HEK293 (cell line): Measurements from ENCODE around the gene PTH2.

Experiments
- CTCF ChIA-PET: fragments of 350-600 bp; formaldehyde crosslinking; extraction: SDS; loops from one replicate; lab custom pipeline; 2021; ENCODE audit warnings: antibody characterized with exemption; lab: Yijun Ruan, JAX
- POLR2A ChIA-PET: fragments of 300-600 bp; formaldehyde crosslinking; extraction: SDS; loops from one replicate; lab custom pipeline; 2020; ENCODE audit warnings: antibody characterized with exemption, inconsistent platforms; lab: Yijun Ruan, JAX
- H3K27ac ChIP-seq: fragments of 200-500 bp; sonication (Bioruptor generic); 2 replicates; pipeline ENCODE4 v1.5.1; 2014; ENCODE audit warnings: low read depth, low read length, control low read depth, inconsistent platforms; ENCODE audit errors: extremely low read depth
- H3K36me3 ChIP-seq, 2 experiments: fragments of 200-500 bp in 1 of 2; sonication (Bioruptor generic) in 1 of 2; 1 replicate in 1 of 2; 2 replicates in 1 of 2; pipeline ENCODE4 v1.5.1; 2014 to 2017; ENCODE audit warnings: inconsistent platforms in 2 of 2, low read length in 2 of 2; ENCODE audit not compliant: control insufficient read depth in 2 of 2, insufficient read depth in 1 of 2
- H3K4me1 ChIP-seq: fragments of 200-500 bp; sonication (Bioruptor generic); 2 replicates; pipeline ENCODE4 v1.5.1; 2014; ENCODE audit warnings: mild to moderate bottlenecking, low read length, inconsistent platforms; ENCODE audit not compliant: control insufficient read depth, insufficient read depth
- H3K4me3 ChIP-seq: 2 replicates; pipeline ENCODE4 v1.5.1; 2011; ENCODE audit warnings: low read depth, mild to moderate bottlenecking, control low read depth, low read length, moderate library complexity
- H3K9me3 ChIP-seq: fragments of 200-500 bp; sonication (Bioruptor generic); 2 replicates; pipeline ENCODE4 v1.5.1; 2014; ENCODE audit warnings: low read depth, low read length, inconsistent platforms; ENCODE audit not compliant: control insufficient read depth, insufficient read depth
- KLF9 ChIP-seq: fragments of 450-650 bp; formaldehyde crosslinking; IDR thresholded peaks from 2 replicates; pipeline ENCODE4 v1.5.1; 2016; ENCODE audit warnings: missing biosample characterization, missing genetic modification characterization, low read depth
- OVOL3 ChIP-seq: fragments of 450-650 bp; formaldehyde crosslinking; IDR thresholded peaks from 2 replicates; pipeline ENCODE4 v1.5.1; 2016; ENCODE audit warnings: missing biosample characterization, missing genetic modification characterization
- SCRT1 ChIP-seq: fragments of 450-650 bp; formaldehyde crosslinking; IDR thresholded peaks from 2 replicates; pipeline ENCODE4 v1.5.1; 2016; ENCODE audit warnings: missing biosample characterization, missing genetic modification characterization, borderline replicate concordance
- SP2 ChIP-seq: fragments of 450-650 bp; formaldehyde crosslinking; IDR thresholded peaks from 2 replicates; pipeline ENCODE4 v1.5.1; 2016; ENCODE audit warnings: missing biosample characterization, missing genetic modification characterization
- SP3 ChIP-seq: fragments of 450-650 bp; formaldehyde crosslinking; IDR thresholded peaks from 2 replicates; pipeline ENCODE4 v1.5.1; 2016; ENCODE audit warnings: missing biosample characterization, missing genetic modification characterization
- ZBTB20 ChIP-seq: fragments of 450-650 bp; formaldehyde crosslinking; IDR thresholded peaks from 2 replicates; pipeline ENCODE4 v1.5.1; 2016; ENCODE audit warnings: missing biosample characterization, missing genetic modification characterization
- ZFHX2 ChIP-seq: fragments of 450-650 bp; formaldehyde crosslinking; conservative IDR thresholded peaks from 2 replicates; pipeline ENCODE4 v1.5.1; 2016; ENCODE audit warnings: missing biosample characterization, missing genetic modification characterization
- ZNF114 ChIP-seq: fragments of 450-650 bp; formaldehyde crosslinking; IDR thresholded peaks from 2 replicates; pipeline ENCODE4 v1.5.0; 2017; ENCODE audit warnings: missing biosample characterization, missing genetic modification characterization
- ZNF2 ChIP-seq: fragments of 450-650 bp; formaldehyde crosslinking; IDR thresholded peaks from 2 replicates; pipeline ENCODE4 v1.5.1; 2016; ENCODE audit warnings: missing biosample characterization, missing genetic modification characterization
- ZNF561 ChIP-seq: fragments of 450-650 bp; IDR thresholded peaks from 2 replicates; pipeline ENCODE4 v1.5.1; 2018; ENCODE audit warnings: missing biosample characterization, missing genetic modification characterization, borderline replicate concordance
- ZNF624 ChIP-seq: fragments of 450-650 bp; formaldehyde crosslinking; IDR thresholded peaks from 2 replicates; pipeline ENCODE4 v1.5.1; 2017; ENCODE audit warnings: missing biosample characterization, missing genetic modification characterization
- ZNF658 ChIP-seq: fragments of 450-650 bp; formaldehyde crosslinking; IDR thresholded peaks from 2 replicates; pipeline ENCODE4; 2016; ENCODE audit warnings: missing biosample characterization, missing genetic modification characterization
- ZNF664 ChIP-seq: fragments of 450-650 bp; formaldehyde crosslinking; IDR thresholded peaks from 2 replicates; pipeline ENCODE4 v1.5.1; 2016; ENCODE audit warnings: missing biosample characterization, missing genetic modification characterization
- ZSCAN16 ChIP-seq: fragments of 450-650 bp; formaldehyde crosslinking; IDR thresholded peaks from 2 replicates; pipeline ENCODE4 v1.5.1; 2016; ENCODE audit warnings: missing biosample characterization, missing genetic modification characterization
- ZXDB ChIP-seq: fragments of 450-650 bp; formaldehyde crosslinking; IDR thresholded peaks from 2 replicates; pipeline ENCODE4 v1.5.1; 2016; ENCODE audit warnings: missing biosample characterization, missing genetic modification characterization
- TF ChIP-seq, protein P1 (sequence below): fragments of 450-650 bp; formaldehyde crosslinking; conservative IDR thresholded peaks from 2 replicates; pipeline ENCODE4 v1.5.1; 2016; ENCODE audit warnings: low read depth, missing biosample characterization, missing genetic modification characterization
- TF ChIP-seq, protein P2 (sequence below): fragments of 450-650 bp; formaldehyde crosslinking; IDR thresholded peaks from 2 replicates; pipeline ENCODE4 v1.5.1; 2017; ENCODE audit warnings: missing biosample characterization, mild to moderate bottlenecking, missing genetic modification characterization, moderate library complexity
- TF ChIP-seq, protein P3 (sequence below): fragments of 450-650 bp; formaldehyde crosslinking; IDR thresholded peaks from 2 replicates; pipeline ENCODE4 v1.5.1; 2016; ENCODE audit warnings: missing biosample characterization, missing genetic modification characterization
- TF ChIP-seq, protein P4 (sequence below): fragments of 450-650 bp; formaldehyde crosslinking; IDR thresholded peaks from 2 replicates; pipeline ENCODE4 v1.5.1; 2016; ENCODE audit warnings: missing biosample characterization, missing genetic modification characterization

The PTH2 gene

DNA sequence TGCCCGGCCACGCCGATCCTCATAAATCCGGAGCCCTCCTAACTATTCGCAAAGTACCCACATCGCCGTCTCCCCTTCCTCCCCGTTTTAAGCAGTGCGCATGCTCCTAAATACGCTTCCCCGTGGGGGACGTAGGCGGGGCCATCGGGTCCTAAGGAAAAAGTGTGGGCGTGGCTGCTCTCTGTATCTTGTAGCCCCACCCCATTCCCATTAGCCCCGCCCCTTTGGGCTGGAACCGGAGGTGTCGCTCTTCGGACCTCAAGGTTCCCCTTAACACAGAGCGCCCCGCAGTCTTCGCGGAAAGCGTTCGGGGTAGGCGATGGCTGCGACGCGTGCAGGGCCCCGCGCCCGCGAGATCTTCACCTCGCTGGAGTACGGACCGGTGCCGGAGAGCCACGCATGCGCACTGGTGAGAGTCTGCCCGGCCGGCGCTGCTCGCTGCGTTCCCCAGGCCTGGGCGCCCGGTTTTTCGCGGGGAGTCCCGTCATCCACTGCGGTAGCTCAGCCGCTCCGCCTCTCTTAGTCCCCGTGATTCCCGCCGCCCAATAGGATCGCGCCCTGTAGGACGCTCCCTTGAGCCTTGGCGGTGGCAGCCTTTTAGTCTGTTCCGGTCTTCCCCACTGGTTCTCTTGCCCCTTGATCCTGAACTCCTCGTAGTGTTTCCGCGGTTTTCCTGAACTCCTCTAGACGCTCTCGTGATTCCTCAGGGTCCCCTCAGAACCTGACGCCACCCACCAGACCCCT lies 29.9 kb upstream of the PTH2 start, which contains the start of gene ALDH16A1 (continued):
- TF ChIP-seq, protein P1, sequence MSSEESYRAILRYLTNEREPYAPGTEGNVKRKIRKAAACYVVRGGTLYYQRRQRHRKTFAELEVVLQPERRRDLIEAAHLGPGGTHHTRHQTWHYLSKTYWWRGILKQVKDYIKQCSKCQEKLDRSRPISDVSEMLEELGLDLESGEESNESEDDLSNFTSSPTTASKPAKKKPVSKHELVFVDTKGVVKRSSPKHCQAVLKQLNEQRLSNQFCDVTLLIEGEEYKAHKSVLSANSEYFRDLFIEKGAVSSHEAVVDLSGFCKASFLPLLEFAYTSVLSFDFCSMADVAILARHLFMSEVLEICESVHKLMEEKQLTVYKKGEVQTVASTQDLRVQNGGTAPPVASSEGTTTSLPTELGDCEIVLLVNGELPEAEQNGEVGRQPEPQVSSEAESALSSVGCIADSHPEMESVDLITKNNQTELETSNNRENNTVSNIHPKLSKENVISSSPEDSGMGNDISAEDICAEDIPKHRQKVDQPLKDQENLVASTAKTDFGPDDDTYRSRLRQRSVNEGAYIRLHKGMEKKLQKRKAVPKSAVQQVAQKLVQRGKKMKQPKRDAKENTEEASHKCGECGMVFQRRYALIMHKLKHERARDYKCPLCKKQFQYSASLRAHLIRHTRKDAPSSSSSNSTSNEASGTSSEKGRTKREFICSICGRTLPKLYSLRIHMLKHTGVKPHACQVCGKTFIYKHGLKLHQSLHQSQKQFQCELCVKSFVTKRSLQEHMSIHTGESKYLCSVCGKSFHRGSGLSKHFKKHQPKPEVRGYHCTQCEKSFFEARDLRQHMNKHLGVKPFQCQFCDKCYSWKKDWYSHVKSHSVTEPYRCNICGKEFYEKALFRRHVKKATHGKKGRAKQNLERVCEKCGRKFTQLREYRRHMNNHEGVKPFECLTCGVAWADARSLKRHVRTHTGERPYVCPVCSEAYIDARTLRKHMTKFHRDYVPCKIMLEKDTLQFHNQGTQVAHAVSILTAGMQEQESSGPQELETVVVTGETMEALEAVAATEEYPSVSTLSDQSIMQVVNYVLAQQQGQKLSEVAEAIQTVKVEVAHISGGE: peak; percentile 63
- TF ChIP-seq ZXDB (tag by site-specific recombination): peak; percentile 86
- TF ChIP-seq ZFHX2: peak; percentile 65
- no peak for TF ChIP-seq ZNF664 (tag by site-specific recombination)
- TF ChIP-seq, protein P2, sequence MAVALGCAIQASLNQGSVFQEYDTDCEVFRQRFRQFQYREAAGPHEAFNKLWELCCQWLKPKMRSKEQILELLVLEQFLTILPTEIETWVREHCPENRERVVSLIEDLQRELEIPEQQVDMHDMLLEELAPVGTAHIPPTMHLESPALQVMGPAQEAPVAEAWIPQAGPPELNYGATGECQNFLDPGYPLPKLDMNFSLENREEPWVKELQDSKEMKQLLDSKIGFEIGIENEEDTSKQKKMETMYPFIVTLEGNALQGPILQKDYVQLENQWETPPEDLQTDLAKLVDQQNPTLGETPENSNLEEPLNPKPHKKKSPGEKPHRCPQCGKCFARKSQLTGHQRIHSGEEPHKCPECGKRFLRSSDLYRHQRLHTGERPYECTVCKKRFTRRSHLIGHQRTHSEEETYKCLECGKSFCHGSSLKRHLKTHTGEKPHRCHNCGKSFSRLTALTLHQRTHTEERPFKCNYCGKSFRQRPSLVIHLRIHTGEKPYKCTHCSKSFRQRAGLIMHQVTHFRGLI: 0 out of 2 replicates have a peak, but pooled peaks have one; percentile 15
- TF ChIP-seq, protein P3, sequence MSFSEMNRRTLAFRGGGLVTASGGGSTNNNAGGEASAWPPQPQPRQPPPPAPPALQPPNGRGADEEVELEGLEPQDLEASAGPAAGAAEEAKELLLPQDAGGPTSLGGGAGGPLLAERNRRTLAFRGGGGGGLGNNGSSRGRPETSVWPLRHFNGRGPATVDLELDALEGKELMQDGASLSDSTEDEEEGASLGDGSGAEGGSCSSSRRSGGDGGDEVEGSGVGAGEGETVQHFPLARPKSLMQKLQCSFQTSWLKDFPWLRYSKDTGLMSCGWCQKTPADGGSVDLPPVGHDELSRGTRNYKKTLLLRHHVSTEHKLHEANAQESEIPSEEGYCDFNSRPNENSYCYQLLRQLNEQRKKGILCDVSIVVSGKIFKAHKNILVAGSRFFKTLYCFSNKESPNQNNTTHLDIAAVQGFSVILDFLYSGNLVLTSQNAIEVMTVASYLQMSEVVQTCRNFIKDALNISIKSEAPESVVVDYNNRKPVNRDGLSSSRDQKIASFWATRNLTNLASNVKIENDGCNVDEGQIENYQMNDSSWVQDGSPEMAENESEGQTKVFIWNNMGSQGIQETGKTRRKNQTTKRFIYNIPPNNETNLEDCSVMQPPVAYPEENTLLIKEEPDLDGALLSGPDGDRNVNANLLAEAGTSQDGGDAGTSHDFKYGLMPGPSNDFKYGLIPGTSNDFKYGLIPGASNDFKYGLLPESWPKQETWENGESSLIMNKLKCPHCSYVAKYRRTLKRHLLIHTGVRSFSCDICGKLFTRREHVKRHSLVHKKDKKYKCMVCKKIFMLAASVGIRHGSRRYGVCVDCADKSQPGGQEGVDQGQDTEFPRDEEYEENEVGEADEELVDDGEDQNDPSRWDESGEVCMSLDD (tag by site-specific recombination): peak; percentile 97
- TF ChIP-seq OVOL3 (tag by site-specific recombination): no peak
- TF ChIP-seq ZBTB20 (tag by site-specific recombination): peak; percentile 48; the same call in 1 of the 2 replicates
- peak; percentile 73; the same call in 1 of the 2 replicates for TF ChIP-seq ZNF561 (tag by site-specific recombination)

DNA sequence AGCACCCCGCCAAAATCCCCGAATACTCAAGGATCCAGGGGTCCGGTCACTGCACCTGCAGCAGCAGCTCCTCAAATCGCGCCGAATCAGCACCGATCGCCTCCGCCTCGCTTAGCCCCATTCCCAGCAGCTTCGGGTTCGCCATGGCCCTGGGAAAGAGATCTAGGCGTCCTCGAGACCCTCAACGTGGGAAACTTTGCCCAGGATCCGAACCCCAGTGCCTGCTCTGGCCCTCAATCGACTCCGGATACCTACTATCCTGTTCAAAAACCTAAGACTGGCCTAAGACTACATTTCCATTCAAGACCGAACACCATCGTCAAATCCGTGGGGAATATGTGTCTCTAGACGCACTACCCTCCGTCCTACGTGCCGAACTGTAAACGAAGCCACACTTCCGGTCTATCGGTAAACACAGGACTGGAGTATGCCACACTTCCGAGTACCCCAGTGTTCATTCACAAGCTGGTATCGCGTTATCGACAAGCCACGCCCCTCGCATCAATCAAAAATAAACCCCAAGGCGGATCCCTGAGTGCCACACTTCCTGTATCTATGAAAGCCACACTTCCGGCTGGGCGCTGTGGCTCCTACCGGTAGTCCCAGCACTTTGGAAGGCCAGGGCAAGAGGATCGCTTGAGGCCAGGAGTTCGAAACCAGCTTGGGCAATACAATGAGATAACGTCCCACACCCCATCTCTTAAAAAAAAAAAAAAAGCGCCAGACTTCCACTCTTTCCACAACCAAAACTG lies 28.4 kb upstream of the PTH2 start, which contains the start of gene PIH1D1:
PIH1D1 (minus strand) TSS at position 385 of the 752 bp plus-strand sequence; CDS start at position 145, 240 bp downstream.
- Histone ChIP-seq H3K27ac (peak within 1 kb of the TSS; percentile 90), H3K4me1 (0 out of 2 replicates have a peak, but pooled peaks cover 6% of the 10 kb centered on the region), H3K9me3 (no peaks in the 10 kb centered on the region), H3K36me3 (peaks cover 24 to 43% of the 10 kb centered on the region in 2 experiments), H3K4me3 (peak within 1 kb of the TSS; percentile 69)
- CTCF ChIA-PET: interaction anchor here (0.5 to 2.5 kb wide), 16 partner anchors 7 to 1079 kb away, joined by 3 to 16 read pairs (median 4); partner anchors contain the start of gene FLT3LG
- POLR2A ChIA-PET: interaction anchor here (0.5 to 3.0 kb wide), 23 partner anchors 9 to 458 kb away, joined by 3 to 28 read pairs (median 4); partner anchors contain the start of genes DKKL1, FLT3LG, GYS1 and NOSIP
- peak; percentile 93 for TF ChIP-seq SP3 (tag by site-specific recombination)
- TF ChIP-seq, protein P1: peak; percentile 98
- TF ChIP-seq ZNF624: no peak
- TF ChIP-seq ZNF114: no peak
- TF ChIP-seq ZSCAN16: 0 out of 2 replicates have a peak, but pooled peaks have one; percentile 13
- TF ChIP-seq SP2 (tag by site-specific recombination): peak; percentile 91
- TF ChIP-seq, protein P4, sequence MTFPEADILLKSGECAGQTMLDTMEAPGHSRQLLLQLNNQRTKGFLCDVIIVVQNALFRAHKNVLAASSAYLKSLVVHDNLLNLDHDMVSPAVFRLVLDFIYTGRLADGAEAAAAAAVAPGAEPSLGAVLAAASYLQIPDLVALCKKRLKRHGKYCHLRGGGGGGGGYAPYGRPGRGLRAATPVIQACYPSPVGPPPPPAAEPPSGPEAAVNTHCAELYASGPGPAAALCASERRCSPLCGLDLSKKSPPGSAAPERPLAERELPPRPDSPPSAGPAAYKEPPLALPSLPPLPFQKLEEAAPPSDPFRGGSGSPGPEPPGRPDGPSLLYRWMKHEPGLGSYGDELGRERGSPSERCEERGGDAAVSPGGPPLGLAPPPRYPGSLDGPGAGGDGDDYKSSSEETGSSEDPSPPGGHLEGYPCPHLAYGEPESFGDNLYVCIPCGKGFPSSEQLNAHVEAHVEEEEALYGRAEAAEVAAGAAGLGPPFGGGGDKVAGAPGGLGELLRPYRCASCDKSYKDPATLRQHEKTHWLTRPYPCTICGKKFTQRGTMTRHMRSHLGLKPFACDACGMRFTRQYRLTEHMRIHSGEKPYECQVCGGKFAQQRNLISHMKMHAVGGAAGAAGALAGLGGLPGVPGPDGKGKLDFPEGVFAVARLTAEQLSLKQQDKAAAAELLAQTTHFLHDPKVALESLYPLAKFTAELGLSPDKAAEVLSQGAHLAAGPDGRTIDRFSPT: no peak; the same call in 1 of the 2 replicates
- TF ChIP-seq ZNF2 (tag by site-specific recombination): peak; percentile 72; the same call in 1 of the 2 replicates
- TF ChIP-seq ZFHX2: peak; percentile 5; the same call in 1 of the 2 replicates
- no peak for TF ChIP-seq ZNF658 (tag by site-specific recombination)
- peak; percentile 73 for TF ChIP-seq KLF9 (tag by site-specific recombination)
- 0 out of 2 replicates have a peak, but pooled peaks have one; percentile 3 for TF ChIP-seq SCRT1
- TF ChIP-seq ZXDB (tag by site-specific recombination): peak; percentile 55
